Stimulated activated CD4-positive, alpha-beta T cell treated with anti-CD3 and anti-CD28 coated beads, Interleukin-1b, Interleukin-23, amount 100 ng/mL, for 1 hour (primary cell): ENCODE measurements around the gene PLIN4.

Experiments used
- DNase-seq, 2 donors: peaks; one replicate each; pipeline ENCODE4 v3.0.0-alpha.2; 2020; ENCODE audit warnings: low read depth in 2 of 2

PLIN4 gene

GRCh38 chr19:4454747-4455718, 63.3 kb downstream of the PLIN4 start:
- no peak for DNase-seq

GRCh38 chr19:4453232-4454179, 64.8 kb downstream of the PLIN4 start:
- DNase-seq: no peak

- DNase-seq: no peak
Measured at GRCh38 chr19:4452230-4452990, 65.9 kb downstream of the PLIN4 start.
